GM21447 (cell line): ENCODE measurements around the gene JCAD.
"Not testable (repeated sequence)": the region's sequence is repeated elsewhere in the genome, so short reads cannot be mapped to it uniquely, and the experiment has no call there.

Source experiments
- ATAC-seq: cut with Tn5 transposase; IDR thresholded peaks from one replicate; pipeline ENCODE4 v1.9.1; 2021; ENCODE audit not compliant: unreplicated experiment

Gene JCAD

GRCh38 chr10:29991382-29991781 lies 68.0 kb downstream of the JCAD start:
- no peak for ATAC-seq

- no peak for ATAC-seq
These were observed 71.9 kb downstream of the JCAD start for GRCh38 chr10:29987471-29987870.

GRCh38 chr10:29982997-29983648 lies 76.3 kb downstream of the JCAD start:
- ATAC-seq, result no peak

GRCh38 chr10:29981510-29981909 lies 77.9 kb downstream of the JCAD start:
- no peak for ATAC-seq

- ATAC-seq, result no peak
These were observed 79.3 kb downstream of the JCAD start for GRCh38 chr10:29980084-29980483.

GRCh38 chr10:29979421-29979779 lies 80.0 kb downstream of the JCAD start:
- ATAC-seq, result not testable (repeated sequence)

- no peak for ATAC-seq
These were observed 82.2 kb downstream of the JCAD start for GRCh38 chr10:29977171-29977570.

- no peak for ATAC-seq
These were observed 83.3 kb downstream of the JCAD start for GRCh38 chr10:29976134-29976533.

GRCh38 chr10:29974773-29975172 lies 84.6 kb downstream of the JCAD start:
- ATAC-seq, result no peak

GRCh38 chr10:29973921-29974320 lies 85.5 kb downstream of the JCAD start:
- no peak for ATAC-seq

GRCh38 chr10:29970576-29970975 lies 88.8 kb downstream of the JCAD start:
- no peak for ATAC-seq

- no peak for ATAC-seq
These were observed 89.4 kb downstream of the JCAD start for GRCh38 chr10:29970012-29970396.

GRCh38 chr10:29969255-29970011 lies 90.0 kb downstream of the JCAD start:
- ATAC-seq, result no peak

- no peak for ATAC-seq
These were observed 90.8 kb downstream of the JCAD start for GRCh38 chr10:29968585-29968984.

- no peak for ATAC-seq
These were observed 93.1 kb downstream of the JCAD start for GRCh38 chr10:29966269-29966668.
